Left forelimb (tissue), 1 donor: ENCODE data around the gene CLMN.

Source experiments
- DNase-seq: peaks from one replicate; pipeline ENCODE4 v3.0.0-alpha.2; 2018; ENCODE audit warnings: low spot score

Gene CLMN

GRCh38 chr14:95260537-95261361, 59.0 kb downstream of the CLMN start:
- DNase-seq: no peak

GRCh38 chr14:95258754-95259593, 60.7 kb downstream of the CLMN start:
- no peak for DNase-seq

DNA sequence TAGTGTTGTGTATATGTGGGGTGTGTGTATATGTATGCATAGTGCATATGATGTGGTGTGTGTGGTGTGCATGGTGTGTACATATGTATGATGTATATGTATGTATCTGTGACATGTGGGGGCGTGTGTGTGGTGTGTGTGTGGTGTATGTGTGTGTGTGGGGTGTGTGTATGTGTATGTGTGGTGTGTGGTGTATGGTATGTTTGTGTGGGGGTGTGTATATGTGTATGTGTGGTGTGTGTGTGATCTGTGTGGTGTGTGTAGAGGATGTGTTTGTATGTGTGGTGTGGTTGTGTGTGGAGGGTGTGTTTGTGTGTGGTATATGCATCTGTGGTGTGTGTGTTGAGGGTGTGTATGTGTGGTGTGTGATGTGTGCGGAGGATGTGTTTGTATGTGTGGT, 61.6 kb downstream of the CLMN start:
- DNase-seq: no peak

DNA sequence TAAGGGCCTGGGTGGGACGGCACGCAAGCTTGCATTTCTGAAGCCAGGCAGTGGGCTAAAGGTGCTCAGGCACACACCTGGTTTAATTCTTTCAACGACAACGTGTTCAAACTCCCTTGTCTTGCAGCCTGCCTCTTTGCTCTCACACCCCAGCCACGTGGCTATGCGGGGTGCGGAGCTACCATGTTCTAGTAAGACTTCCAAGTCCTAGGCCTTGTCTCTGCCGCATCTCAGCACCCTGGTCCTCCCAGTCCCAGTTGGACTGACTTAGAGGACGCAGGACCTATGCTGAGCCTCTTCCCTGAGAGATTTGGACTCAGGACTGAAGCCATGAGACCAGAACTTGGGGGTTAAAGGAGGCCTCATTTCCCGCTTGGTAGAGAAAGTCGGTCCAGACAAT, 62.2 kb downstream of the CLMN start:
- DNase-seq: no peak

- no peak for DNase-seq
These were observed 63.0 kb downstream of the CLMN start for GRCh38 chr14:95256776-95257060.

DNA sequence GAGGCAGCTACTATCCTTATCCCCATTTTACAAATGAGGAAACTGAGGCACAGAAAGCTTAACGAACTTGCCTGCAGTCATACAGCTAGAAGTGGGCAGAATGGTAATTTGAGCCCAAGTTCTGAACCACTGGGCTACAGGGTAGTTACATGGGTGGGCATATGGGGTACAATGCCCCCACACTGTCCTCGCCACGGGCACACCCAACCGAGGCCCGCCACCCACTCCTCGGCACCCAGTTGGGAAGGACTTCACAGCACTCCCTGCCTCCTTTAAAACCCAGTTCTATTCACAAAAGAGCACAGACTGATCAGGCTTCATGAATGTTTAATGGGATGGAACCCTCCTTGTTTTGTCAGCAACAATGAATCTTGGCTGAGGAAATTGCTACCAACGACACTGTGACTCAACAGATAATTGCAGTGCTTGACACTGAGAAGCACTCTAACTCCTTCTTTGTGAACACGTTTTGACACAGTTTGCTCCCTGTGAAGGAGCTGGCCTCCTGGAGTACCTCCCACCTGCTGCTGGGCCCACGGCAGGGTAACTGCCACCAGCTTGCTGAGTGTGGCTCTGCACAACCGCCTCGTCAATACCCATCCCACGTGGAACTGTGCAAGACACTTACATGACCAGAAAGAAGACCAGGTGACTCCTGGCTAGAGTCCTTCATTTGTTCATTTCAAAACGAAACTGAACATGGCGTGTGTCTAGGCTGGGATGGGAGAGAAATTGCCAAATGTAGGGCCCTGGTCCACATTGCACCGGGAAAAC, 63.5 kb downstream of the CLMN start:
- no peak for DNase-seq

GRCh38 chr14:95255487-95255886, 64.2 kb downstream of the CLMN start:
- no peak for DNase-seq

GRCh38 chr14:95255013-95255412, 64.7 kb downstream of the CLMN start:
- no peak for DNase-seq

GRCh38 chr14:95254288-95254687, 65.4 kb downstream of the CLMN start:
- DNase-seq: no peak

DNA sequence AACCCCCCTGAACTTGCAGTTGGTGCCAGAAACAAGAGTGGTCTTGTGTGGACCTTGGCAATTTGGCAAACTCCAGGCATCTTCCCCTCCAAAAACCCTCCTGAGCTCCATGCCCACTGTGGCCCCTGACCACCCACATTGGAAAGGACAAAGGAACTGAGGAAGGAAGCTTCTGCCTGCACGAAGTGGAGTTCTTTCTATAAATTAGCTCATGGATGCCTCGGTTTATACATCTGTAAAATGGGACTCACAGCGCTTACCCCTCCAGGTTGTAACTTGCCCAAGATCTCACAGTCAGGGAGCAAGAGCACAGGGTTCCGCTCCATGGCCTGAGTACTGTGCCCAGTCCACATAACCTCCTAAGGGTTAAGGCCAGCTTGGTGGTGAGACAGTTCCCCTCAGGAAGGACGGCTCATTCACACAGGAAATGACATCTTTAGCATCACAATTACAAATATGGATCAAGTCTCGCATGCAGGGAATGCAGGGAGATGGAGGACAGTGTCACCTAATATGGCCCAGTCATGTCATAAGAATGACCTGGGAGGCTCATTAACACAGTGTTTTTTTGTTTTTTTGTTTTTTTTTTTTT, 66.6 kb downstream of the CLMN start:
- DNase-seq: no peak

- no peak for DNase-seq
These were observed 67.5 kb downstream of the CLMN start for GRCh38 chr14:95252219-95252618.

DNA sequence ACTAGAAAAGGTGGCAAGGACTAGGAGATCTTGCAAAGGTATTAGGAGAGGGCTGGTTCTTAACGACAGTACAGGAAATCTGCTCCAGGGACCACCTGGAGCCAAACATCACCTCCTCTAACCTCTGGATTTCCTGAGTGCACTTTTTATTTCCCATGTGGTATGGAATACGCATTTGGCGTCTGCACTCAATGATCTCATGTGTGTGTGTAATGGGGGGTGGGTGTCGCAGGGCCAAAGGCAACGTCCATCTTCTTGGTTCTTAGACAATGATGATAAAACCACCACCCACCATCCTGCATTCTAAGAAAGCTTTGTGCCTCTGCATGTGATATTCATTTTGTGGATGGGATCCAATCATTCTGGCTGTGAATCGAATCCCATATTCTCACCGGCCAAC, 68.8 kb downstream of the CLMN start:
- DNase-seq: no peak

GRCh38 chr14:95250140-95250769, 69.5 kb downstream of the CLMN start:
- no peak for DNase-seq

GRCh38 chr14:95248432-95248831, 71.3 kb downstream of the CLMN start:
- peak; percentile 6 for DNase-seq

DNA sequence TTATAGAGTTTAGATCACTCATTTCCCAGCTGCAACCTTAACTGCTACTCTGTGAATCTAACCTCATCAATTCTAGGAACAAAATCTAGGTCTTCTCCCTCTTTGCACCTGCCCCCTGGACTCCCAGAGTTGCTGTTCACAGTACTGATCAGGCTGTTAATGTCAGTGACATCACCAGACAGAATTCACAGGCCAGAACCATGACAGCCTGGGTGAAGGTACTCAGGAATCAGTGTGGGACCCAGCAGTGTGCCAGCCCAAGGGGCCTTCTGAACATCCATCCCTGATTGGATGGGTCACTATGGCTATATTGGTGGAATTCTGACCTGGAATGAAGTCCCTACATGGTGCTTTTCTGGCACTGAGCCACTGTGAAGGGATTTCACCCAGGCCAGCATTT, 72.8 kb downstream of the CLMN start:
- no peak for DNase-seq

DNA sequence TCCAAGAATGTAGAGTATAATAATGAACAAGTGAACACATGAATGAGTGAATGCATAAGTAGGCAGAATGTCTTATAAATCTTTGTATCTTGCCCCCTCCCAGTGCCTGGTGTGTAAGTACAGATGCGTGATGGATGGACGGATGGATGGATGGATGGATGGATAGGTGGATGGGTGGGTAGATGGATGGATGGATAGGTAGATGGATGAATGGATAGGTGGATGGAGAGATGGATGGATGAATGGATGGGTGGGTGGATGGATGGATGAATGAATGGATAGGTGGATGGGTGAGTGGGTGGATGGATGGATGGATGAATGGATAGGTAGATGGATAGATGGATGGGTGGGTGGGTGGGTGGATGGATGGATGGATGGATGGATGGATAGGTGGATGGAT, 74.4 kb downstream of the CLMN start:
- DNase-seq: no peak

DNA sequence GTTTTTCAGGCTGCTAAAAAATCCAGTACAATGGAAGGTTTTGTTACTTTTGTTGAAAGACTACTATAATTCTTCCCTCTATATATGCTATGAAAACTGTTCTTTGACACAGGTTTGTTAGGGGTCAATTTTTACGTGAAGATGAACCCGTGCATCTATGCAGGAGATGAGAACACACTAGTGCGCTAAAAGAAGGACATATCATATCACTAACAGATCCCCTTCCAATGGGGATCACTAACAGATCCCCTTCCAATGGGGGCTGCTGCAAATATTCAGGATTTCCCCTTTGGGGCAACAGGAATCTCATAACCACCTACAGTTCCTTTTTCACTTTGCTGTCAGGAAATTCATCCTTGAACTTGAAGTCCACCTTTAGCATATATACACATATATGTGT, 75.1 kb downstream of the CLMN start:
- DNase-seq: no peak

DNA sequence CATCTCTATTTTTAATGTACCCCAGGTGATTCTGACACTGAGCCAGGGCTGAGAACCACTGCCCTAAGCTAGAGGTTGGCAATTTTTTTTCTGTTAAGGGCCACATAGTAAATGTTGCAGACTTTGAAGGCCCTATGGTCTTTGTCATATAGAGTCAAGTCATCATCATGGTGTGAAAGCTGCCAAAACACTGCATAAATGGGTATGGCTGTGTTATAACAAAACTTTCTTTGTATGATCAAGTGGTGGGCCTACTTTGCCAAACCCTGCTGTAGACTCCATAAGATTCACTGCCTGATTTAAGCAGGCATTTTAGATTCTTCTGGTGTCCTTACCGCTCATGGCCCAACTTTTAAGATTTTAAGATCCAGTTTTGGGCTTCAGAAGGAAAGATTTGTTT, 76.8 kb downstream of the CLMN start:
- no peak for DNase-seq

GRCh38 chr14:95240859-95241813, 78.6 kb downstream of the CLMN start:
- DNase-seq: no peak

- no peak for DNase-seq
These were observed 81.0 kb downstream of the CLMN start for GRCh38 chr14:95238487-95239298.
